ENCODE results near the gene DMKN. TPM values are rescaled to one million over a fixed set of nuclear protein-coding genes. Genes with fewer than 3 reads are reported as not detected.

Gene DMKN
- total and polyA plus RNA-seq, 9 of the 15 experiments (the other 6 are each of a cell fraction or from before 2014, with no cell fraction given) = 0.36 to 0.53 TPM; not detected in 7

DNA sequence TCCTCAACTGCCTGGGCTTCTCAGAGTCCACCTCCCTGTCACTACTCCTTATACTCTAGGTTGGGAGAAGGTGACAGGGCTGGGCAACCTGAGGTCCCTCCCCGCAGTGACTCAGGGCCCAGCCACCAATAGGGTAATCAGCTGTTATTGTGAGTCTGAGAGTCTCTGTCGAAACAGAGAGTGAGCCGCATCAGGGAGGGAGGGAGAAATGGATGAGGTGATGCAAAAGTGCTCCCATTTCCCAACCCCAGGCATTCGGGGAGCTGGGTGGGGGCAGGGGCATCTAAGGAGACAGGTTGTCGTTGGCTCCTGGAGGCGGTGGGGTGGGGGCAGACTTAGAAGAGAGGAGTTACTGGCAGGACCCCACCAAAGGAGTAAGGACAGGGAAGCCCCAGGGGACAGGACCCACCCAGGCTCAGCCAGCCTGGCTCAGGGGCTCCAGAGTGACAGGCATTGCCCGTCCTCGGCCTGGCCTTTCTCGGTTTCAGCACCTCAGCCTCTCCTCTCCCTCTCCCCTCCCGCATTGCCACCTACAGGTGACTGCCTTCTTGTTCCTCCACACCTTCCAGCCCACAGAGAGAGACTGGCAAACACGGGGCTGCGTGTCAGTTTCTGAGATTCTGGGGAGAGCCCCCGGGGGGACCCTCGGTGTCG is at the start of gene DMKN (continued):
- TF ChIP-seq PPARD (CRISPR knock-in tag; IDR thresholded peaks at IDR 0.05) = no peak
- no peak for TF ChIP-seq KDM2B (CRISPR knock-in tag; IDR thresholded peaks at IDR 0.05)
- peak; percentile 8; the same call in 1 of the 2 replicates for TF ChIP-seq PKNOX1 (IDR thresholded peaks at IDR 0.05)
- TF ChIP-seq, protein P1, sequence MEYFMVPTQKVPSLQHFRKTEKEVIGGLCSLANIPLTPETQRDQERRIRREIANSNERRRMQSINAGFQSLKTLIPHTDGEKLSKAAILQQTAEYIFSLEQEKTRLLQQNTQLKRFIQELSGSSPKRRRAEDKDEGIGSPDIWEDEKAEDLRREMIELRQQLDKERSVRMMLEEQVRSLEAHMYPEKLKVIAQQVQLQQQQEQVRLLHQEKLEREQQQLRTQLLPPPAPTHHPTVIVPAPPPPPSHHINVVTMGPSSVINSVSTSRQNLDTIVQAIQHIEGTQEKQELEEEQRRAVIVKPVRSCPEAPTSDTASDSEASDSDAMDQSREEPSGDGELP (CRISPR knock-in tag; IDR thresholded peaks at IDR 0.05; ENCODE audit: borderline replicate concordance) = peak; percentile 75; the same call in 1 of the 2 replicates
- TF ChIP-seq NFE2 (IDR thresholded peaks at IDR 0.05; ENCODE audit: low read depth) = no peak
- no peak for TF ChIP-seq BACH1 (tag; IDR thresholded peaks at IDR 0.05)
- TF ChIP-seq SMAD3 (CRISPR knock-in tag; conservative IDR thresholded peaks at IDR 0.05) = no peak
- no peak for TF ChIP-seq CUX1 (CRISPR knock-in tag; IDR thresholded peaks at IDR 0.05)
